Superior temporal gyrus (tissue), 1 donor: ENCODE data around the gene PLPPR2.
"Not testable (repeated sequence)": the region's sequence is repeated elsewhere in the genome, so short reads cannot be mapped to it uniquely, and the experiment has no call there.

ENCODE experiments used
- DNase-seq: peaks from one replicate; pipeline ENCODE4 v3.0.0-alpha.2; 2016; ENCODE audit errors: extremely low spot score

Gene PLPPR2

DNA sequence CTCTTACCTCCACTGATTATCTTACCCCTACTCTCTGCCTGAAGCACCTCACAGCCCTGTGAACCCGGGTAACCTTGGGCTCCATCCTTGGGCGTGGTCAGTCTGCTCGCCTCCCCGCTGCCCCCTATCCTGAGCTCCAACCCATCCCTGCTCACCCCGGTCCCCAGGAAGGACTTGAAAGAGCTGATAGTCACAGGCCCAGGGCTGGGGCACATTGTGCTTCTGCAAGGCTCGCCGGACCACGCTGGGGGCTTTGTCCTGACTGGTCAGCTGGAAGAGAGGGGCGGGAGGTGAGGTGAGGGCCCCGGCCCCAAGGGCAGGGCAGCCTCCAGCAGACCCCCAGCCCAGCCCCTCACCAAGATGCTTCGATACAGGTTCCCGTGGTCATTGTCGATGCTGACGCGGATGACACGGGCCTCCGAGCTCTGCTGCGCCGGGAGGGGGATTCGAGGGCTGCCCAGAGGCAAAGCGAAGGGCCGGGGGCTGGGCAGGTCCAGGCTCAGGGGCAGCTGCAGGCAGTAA, 41.9 kb downstream of the PLPPR2 start:
- no peak for DNase-seq

DNA sequence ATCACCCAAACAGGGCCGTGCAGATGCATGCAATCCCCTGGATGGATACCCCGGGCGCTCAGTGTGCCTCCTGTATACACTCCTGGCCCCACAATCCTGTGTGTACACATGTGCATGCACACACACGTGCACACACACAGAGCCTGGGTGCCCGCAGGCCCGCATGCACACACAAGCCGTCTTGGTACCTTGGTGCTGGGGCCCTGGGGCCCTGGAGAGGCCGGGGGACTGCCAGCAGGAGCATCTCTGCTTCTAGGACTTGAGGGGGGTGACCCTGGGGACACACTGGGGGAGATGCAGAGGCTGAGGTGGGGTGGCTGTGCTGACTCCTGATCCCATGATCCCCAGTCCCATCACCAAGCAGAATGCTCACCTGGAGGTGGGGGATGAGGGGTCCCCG, 44.4 kb downstream of the PLPPR2 start:
- no peak for DNase-seq

DNA sequence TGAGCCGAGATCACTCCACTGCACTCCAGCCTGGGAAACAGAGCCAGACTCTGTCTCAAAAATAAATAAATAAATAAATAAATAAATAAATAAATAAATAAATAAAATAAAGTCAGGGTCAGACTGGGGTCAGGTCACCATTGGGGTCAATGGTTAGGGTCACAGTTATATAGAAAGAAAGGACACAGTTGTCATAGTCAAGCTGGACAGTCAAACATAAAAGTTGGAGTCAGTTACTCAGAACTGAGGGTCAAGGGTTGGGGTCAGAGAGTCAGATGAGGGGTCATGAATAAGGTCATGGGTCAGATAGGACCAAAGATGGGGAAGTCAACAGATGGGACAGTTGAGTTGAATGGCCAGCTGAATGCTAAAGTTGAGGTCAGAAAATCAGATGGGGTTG, 45.6 kb downstream of the PLPPR2 start:
- DNase-seq = no peak

DNA sequence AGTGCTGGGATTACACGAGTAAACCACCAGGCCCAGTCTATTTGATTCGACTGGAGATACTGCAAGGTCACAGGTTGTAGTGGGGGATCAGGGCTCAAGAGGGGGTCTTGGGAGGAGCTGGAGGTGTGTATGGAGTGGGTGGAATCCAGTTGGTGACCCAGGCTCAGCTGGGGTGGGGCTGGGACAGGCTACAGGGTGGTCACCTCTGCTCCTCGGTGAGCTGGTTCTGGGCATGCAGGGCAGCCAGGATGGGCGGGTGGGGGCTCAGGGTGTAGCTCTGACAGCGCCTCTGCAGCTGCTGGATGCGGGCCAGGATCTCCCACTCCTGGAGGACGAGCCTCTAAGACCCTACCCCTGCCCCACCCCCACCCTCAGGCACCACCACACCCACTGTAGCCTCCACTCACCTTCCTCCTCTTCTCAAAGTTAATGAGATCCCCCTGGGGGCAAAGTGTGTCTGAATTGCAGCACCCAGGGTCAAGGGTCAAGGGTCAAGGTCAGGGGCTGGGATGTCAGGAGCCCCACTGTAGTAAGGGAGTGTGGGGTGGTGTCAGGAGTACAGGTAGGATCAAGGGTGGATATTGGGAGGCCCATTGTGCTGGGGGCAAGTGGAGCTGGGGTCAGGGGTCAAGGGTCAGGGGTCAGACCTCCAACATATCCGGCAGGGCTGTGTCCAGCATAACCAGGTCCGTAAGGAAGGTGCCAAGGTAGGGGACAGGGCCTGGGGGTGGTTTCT, 46.7 kb downstream of the PLPPR2 start:
- no peak for DNase-seq

DNA sequence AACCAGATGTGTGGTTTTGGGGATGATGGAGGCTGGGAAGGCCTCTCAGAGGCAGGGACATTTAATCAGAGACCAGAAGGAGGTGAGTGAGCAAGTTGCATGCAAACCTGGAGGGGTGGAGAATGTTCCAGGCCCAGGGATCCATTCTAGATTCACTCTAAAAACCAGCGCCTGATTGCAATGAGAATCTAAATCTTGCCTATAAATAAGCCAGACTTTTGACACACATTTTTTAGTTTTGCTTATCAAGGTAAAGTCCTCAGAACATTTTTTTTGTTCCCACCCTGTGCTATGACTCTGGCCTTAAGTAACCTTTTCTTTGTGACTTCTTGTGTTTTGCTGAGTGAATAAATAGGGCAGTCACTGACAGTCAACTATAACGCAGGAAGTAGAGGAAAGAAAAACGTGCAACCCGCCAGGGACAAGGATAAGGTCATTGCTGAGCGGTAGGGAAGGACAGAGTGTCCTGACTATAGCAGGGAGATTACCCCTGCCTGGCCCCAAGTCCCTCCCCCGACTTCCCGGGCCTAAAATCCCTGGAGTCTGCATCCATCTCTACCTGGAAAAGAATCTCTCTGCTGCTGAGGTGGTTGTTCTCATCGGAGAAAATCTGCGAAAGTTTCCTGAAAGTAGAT, 49.5 kb downstream of the PLPPR2 start:
- no peak for DNase-seq

DNA sequence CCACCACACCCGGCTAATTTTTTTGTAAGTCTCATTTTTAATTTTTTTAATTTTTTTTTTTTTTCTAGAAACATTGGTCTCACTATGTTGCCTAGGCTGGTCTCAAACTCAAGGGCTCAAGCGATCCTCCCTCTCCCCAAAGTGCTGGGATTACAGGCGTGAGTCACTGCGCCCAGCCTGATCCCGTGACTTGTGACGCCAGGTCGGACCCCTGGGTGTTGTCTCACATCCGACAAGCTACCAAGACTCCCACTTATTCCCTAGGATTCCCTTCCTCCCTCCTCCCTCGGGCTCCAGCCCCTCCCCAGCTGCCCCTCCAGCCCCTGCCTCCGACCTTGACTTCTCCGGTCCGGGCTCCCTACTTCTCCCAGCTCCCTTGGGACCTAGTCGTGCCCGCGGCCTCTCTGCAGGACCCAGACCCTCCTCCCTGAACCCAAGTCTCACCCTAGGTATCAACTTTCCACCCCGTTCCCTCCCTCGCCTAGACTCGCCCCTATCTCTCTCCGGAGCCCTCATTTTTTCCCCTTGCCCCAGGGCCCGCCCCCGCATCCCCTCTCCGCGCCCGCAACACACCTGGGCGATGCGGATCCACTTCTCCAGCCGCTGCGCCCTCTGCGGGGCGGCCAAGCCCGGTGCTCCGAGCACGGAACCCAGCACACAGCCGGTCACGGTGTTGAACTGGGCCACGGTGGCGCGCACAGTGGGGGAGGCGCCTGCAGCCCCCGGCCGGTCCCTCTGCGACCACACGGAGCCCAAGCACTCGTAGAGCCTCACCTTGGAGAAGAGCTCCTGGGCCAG, 50.8 kb downstream of the PLPPR2 start:
- DNase-seq = no peak

DNA sequence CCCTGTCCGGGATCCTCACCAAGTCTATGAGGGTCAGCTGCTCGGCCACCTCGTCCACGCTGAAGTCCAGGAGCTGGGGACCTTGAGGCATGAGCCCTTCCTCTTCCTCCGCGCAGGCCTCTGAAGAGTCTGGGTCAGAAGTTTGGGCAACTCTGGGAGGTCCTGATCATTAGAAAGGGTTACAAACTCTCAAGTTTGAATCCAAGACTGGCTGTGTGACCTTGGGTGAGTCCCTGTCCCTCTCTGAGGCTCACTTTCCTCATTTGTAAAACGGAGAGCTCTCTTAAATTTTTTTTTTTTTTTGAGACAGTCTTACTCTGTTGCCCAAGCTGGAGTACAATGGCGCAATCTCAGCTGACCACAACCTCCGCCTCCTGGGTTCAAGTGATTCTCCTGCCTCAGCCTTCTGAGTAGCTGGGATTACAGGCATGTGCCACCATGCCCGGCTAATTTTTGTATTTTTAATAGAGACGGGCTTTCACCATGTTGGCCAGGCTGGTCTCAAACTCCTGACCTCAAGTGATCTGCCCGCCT, 51.5 kb downstream of the PLPPR2 start:
- not testable (repeated sequence) for DNase-seq

DNA sequence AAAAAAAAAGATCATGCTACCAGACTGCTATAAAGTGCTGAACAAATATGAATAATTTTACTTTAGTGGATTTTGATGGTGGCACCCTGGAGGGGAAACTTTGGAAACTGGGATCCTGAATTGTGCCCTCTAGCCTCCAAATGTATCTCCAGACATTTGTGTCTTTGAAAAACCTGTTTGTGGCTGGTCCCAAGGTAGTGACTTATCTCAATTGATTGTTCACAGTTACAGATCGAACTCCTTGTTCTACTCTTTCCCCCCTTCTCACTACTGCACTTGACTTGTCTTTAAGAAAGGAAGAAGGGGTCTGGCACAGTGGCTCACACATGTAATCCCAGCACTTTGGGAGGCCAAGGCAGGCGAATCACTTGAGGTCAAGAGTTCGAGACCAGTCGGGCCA, 53.4 kb downstream of the PLPPR2 start:
- no peak for DNase-seq

DNA sequence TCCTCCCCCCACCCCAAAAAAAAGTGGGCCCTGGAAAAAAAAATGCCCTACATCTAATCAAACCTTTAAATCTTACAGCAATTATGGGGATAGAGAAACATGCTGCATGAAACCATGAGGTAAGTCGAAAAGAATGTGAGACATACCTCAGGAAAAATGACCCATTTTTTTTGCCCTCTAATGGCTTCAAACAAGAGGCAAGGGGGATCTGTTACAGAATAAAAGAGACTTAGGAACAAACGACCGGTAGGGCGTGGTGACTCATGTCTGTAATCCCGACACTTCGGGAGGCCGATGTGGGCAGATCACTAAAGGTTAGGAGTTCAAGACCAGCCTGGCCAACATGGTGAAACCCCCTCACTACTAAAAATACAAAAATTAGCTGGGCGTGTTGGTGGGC, 55.5 kb downstream of the PLPPR2 start:
- DNase-seq = no peak

DNA sequence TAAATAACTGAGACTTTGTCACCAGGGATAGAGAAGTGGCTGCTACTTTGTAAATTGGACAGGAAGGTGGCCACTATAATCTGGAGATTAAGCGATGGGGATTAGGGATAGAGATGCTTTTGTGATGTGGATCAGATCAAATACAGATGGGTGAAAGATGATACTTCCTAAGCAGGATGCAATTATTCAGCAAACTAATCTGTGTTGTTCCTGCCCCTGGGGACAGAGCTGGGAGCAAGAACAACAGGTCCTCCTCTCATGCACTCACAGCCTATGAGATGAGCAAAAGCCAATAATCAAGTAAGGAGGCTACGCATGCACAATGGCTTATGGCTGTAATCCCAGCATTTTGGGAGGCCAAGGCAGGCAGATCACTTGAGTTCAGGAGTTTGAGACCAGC, 59.3 kb downstream of the PLPPR2 start:
- DNase-seq = no peak
